22Rv1 (cell line): Measurements from ENCODE around the gene ALG12.

Experiments
- CTCF ChIP-seq: fragments of 450-650 bp; IDR thresholded peaks from 2 replicates; pipeline ENCODE4 v1.5.1; 2017; ENCODE audit warnings: mild to moderate bottlenecking
- ZFX ChIP-seq: fragments of 450-650 bp; IDR thresholded peaks from 2 replicates; pipeline ENCODE4 v1.6.1; 2017; ENCODE audit warnings: antibody characterized with exemption, borderline replicate concordance

- TF ChIP-seq CTCF, result no peak
- no peak for TF ChIP-seq ZFX
Observed at GRCh38 chr22:49955581-49956417, 37.6 kb upstream of the ALG12 start.
